HG03196 (cell line): ENCODE measurements around the gene ISM2.
A peak's percentile ranks its signal among the peaks of the same experiment; 100 is the strongest.

ENCODE experiments used
- ATAC-seq: cut with Tn5 transposase; IDR thresholded peaks from one replicate; pipeline ENCODE4 v1.9.1; 2021; ENCODE audit not compliant: unreplicated experiment

The ISM2 gene

DNA sequence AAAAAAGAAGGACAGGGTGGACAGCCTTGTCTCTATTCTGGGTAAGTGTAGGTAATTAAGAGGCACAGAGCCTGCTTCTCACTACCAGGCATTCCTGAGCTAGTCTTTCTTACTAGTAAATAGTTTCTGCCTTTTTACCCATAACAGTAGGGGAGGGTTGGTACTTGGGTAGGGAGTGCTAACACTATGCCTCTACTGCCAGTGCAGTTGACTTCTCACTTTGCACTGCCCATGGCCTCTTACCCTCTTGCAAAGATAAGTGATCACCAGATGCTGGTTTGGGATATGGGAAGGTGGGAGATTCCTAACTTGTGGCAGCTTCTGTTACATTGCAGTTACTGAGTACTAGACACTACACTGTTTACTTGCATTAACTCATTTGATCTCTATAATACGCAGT lies 29.1 kb downstream of the ISM2 start:
- no peak for ATAC-seq

- no peak for ATAC-seq
Observed at GRCh38 chr14:77469067-77469505, 29.5 kb downstream of the ISM2 start.

DNA sequence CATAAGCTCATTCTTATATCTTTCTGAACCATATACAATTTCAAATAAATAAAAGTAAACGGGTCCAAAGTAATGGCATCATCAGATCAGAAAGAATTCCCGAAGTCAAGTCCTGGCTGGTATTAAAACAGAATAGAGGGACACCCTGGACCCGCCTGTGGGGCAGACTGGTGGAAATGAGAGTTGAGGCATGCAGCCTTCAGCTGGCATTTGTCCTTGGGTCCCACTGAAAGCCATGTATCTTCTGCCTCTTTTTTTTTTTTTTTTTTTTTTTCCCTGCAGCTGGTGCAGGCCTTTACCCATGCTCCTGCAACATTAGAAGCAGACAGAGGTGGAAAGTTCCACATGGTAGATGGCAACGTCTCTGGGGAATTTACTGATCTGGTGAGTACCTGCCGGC lies 30.8 kb downstream of the ISM2 start:
- no peak for ATAC-seq

DNA sequence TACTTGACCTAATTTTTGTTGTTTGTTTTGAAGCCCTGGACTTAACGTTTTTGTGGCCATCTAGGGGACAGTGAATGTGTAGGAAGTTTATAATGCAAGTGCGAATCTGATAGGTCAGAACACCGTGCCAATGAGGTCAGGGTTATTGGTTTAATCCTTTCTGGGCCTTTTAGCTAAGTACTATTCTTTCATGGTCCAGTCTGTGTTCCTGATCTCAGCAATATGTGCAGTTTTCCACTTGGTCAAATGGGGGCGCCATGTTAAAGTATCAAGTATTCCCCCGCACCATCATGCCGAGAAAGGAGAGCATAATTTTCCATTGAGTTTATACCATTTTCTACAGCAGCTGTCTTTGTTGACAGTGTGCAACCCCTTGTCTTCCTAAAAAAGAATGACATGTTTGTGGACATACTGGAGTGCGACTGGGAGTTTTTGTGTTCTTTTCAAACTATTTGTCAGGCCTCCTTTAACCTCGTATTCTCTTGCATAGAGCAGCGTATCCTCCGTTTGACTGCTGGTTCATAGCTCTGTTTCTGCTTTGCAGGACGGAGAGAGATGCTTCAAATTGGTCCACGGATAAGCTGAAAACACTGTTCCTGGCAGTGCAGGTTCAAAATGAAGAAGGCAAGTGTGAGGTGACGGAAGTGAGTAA lies 39.4 kb downstream of the ISM2 start:
- no peak for ATAC-seq

- ATAC-seq: peak; percentile 9
Observed at GRCh38 chr14:77458249-77458950, 40.2 kb downstream of the ISM2 start.

GRCh38 chr14:77457522-77458248 lies 40.9 kb downstream of the ISM2 start, which contains the start of the genes AHSA1 and VIPAS39:
Gene AHSA1, plus strand, starts transcription at chr14:77458093. Its CDS starts 97 bp downstream, at chr14:77458190.
Gene VIPAS39, minus strand, starts transcription at chr14:77457601. Its CDS starts 3,499 bp downstream, at chr14:77454102.
- ATAC-seq: peak; percentile 89

- ATAC-seq: peak; percentile 4
Observed at GRCh38 chr14:77457115-77457521, 41.5 kb downstream of the ISM2 start.

DNA sequence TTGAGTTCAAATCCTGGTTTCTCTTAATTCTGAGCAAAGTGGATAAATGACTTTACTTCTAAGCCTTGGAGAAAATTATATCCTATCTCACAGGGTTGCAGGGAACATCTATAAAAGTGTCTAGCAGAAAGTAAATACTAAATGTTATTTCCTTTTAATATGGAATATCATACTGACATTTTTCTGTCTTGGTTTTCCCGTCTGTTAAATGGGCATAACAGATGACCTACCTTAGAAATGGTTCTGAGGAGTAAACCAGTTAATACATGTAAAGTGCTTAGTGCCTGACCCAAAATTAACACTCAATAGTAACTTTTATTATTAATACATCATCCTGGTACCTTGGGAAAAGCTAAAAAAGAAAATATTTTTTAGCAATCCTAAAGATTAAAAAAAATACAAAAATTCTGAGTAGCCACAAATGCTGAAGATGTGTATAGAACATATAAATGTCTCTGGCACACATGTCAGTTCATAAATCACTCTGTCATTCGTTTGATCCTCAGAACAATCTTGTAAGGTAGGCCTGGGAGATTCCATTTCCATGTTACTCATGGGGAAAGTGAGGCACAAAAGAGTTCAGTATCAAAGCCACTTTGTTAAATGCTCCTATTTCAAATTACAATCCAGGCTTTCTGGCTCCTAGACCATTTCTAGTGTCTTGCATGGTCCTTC lies 42.5 kb downstream of the ISM2 start:
- ATAC-seq: no peak

- ATAC-seq: no peak
Observed at GRCh38 chr14:77442196-77442595, 56.4 kb downstream of the ISM2 start.

DNA sequence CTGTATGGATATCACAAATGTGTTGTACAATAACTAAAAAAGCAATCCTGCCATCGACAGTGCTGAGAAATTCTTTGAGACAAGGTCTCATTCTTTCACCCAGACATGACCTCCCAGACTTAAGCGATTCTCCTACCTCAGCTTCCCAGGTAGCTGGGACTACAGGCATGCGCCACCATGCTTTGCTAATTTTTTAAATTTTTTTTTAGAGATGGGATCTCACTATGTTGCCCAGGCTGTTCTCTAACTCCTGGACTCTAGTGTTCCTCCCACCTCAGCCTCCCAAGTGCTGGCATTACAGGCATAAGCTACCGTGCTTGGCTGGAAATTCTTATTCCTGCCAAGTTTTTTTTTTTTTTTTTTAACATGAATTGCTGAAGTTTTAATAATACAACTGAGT lies 58.8 kb downstream of the ISM2 start:
- no peak for ATAC-seq

- ATAC-seq: no peak
Observed at GRCh38 chr14:77438596-77438995, 60.0 kb downstream of the ISM2 start.

DNA sequence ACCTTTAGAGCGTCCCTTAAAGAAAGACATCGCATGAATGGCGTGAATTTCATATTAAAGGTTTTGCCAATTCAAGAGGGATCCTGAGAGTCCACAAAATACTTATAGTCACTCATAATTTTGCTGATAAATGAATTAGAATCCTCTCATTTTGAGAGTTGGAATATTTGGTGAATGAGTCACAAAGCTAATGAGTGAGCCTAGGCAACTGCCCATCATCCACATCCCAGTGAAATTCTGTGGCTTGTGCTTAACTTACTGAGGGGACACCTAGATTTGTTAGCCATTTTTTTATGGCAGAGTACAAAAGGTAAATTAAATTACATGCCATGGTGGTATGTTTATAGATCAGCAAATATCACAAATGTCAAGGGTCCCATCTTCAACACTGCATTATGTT lies 62.6 kb downstream of the ISM2 start:
- ATAC-seq: no peak

DNA sequence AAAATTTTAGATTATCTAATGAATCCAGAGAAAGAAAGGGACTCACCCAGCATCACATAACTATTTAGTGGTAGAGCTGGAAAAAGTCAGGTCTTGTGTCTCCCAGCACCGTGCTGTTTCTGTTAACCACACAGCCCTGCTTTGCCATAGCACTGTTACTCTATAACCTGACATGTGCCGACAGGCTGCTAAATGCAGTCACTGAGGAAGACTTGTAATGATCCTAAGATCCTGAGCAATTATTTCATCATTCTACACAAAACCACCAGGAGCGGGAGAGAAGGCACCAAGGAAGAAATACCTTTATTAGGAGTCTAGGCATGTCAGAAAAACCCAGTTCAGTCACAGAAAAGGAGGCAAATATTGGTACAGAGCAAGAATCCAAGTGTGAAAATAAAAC lies 72.2 kb downstream of the ISM2 start:
- no peak for ATAC-seq

GRCh38 chr14:77424862-77425261 lies 73.8 kb downstream of the ISM2 start:
- no peak for ATAC-seq
